Liver (tissue), 9 donors: ENCODE measurements around the gene ITGBL1. TPM values are rescaled to one million over a fixed set of nuclear protein-coding genes. Genes with fewer than 3 reads are reported as not detected.

Experiments
- DNase-seq: peaks from one replicate; pipeline ENCODE4 v3.0.0-alpha.2; 2017; ENCODE audit warnings: low spot score
- H3K27ac ChIP-seq, 2 donors: one replicate each; pipeline ENCODE4 v1.7.0; 2013; ENCODE audit warnings: inconsistent platforms in 2 of 2, low read length in 2 of 2, control low read depth in 1 of 2, low read depth in 1 of 2, mild to moderate bottlenecking in 1 of 2
- H3K27me3 ChIP-seq, 4 donors: one replicate each; pipeline versions ENCODE4 v1.6.1 to v1.7.0; 2013; ENCODE audit warnings: low read length in 3 of 4, inconsistent platforms in 1 of 4, mild to moderate bottlenecking in 1 of 4, moderate library complexity in 1 of 4; ENCODE audit not compliant: control insufficient read depth in 4 of 4, insufficient read depth in 4 of 4
- H3K36me3 ChIP-seq, 4 donors: one replicate each; pipeline versions ENCODE4 v1.6.1 to v1.7.0; 2013; ENCODE audit warnings: low read length in 3 of 4, mild to moderate bottlenecking in 3 of 4, low read depth in 1 of 4, moderate library complexity in 1 of 4; ENCODE audit not compliant: control insufficient read depth in 4 of 4, insufficient read depth in 3 of 4
- H3K4me1 ChIP-seq, 4 donors: one replicate each; pipeline versions ENCODE4 v1.6.1 to v1.7.0; 2013; ENCODE audit warnings: low read length in 3 of 4, mild to moderate bottlenecking in 3 of 4, moderate library complexity in 1 of 4; ENCODE audit not compliant: control insufficient read depth in 4 of 4, insufficient read depth in 4 of 4
- H3K4me3 ChIP-seq, 3 donors: one replicate each; pipeline versions ENCODE4 v1.6.1 to v1.7.0; 2013; ENCODE audit warnings: low read length in 3 of 3, control low read depth in 1 of 3, low read depth in 1 of 3, mild to moderate bottlenecking in 1 of 3
- H3K9ac ChIP-seq, 2 donors: one replicate each; pipeline ENCODE4 v1.7.0; 2013; ENCODE audit warnings: low read length in 2 of 2, mild to moderate bottlenecking in 2 of 2, moderate library complexity in 2 of 2, control low read depth in 1 of 2, low read depth in 1 of 2
- H3K9me3 ChIP-seq, 4 donors: one replicate each; pipeline versions ENCODE4 v1.6.1 to v1.7.0; 2013; ENCODE audit warnings: low read length in 3 of 4; ENCODE audit not compliant: control insufficient read depth in 4 of 4
- EGR1 ChIP-seq, 2 donors: IDR thresholded peaks; 2 replicates each; pipeline ENCODE4 v1.6.1; 2016 to 2018; ENCODE audit warnings: antibody characterized with exemption in 2 of 2, low read depth in 2 of 2
- FOXA1 ChIP-seq: IDR thresholded peaks from 2 replicates; pipeline ENCODE4 v1.6.1; 2016; ENCODE audit warnings: antibody characterized with exemption
- FOXA2 ChIP-seq: IDR thresholded peaks from 2 replicates; pipeline ENCODE4 v1.6.1; 2016; ENCODE audit warnings: antibody characterized with exemption
- GABPA ChIP-seq, 2 donors: IDR thresholded peaks in 1 of 2; conservative IDR thresholded peaks in 1 of 2; 2 replicates each; pipeline ENCODE4 v1.6.1; 2016; ENCODE audit warnings: antibody characterized with exemption in 2 of 2, mild to moderate bottlenecking in 1 of 2, moderate library complexity in 1 of 2
- HNF4A ChIP-seq, 2 donors: conservative IDR thresholded peaks; 2 replicates each; pipeline ENCODE4 v1.6.1; 2016; ENCODE audit warnings: antibody characterized with exemption in 2 of 2, mild to moderate bottlenecking in 2 of 2
- HNF4G ChIP-seq: IDR thresholded peaks from 2 replicates; pipeline ENCODE4 v1.6.1; 2016; ENCODE audit warnings: antibody characterized with exemption
- JUND ChIP-seq, 2 donors: IDR thresholded peaks; 2 replicates each; pipeline ENCODE4 v1.6.1; 2016; ENCODE audit warnings: antibody characterized with exemption in 2 of 2
- RAD21 ChIP-seq, 2 donors: IDR thresholded peaks; 2 replicates each; pipeline ENCODE4 v1.6.1; 2016; ENCODE audit warnings: antibody characterized with exemption in 2 of 2, mild to moderate bottlenecking in 2 of 2
- RXRA ChIP-seq, 2 donors: IDR thresholded peaks; 2 replicates each; pipeline ENCODE4 v1.6.1; 2017 to 2018; ENCODE audit warnings: antibody characterized with exemption in 2 of 2, mild to moderate bottlenecking in 1 of 2
- SP1 ChIP-seq: IDR thresholded peaks from 2 replicates; pipeline ENCODE4 v1.6.1; 2018; ENCODE audit warnings: antibody characterized with exemption, mild to moderate bottlenecking
- TAF1 ChIP-seq: conservative IDR thresholded peaks from 2 replicates; pipeline ENCODE4 v1.6.1; 2016; ENCODE audit warnings: antibody characterized with exemption, mild to moderate bottlenecking
- WGBS: extraction: QIAGEN DNeasy Blood & Tissue Kit; methylation state at CpG from one replicate; pipeline ENCODE4 v1.1.7; 2013; 5-methylcytosine and 5-hydroxymethylcytosine counted together
- polyA plus RNA-seq, 2 donors: library from polyadenylated mRNA; stranded (reverse) in 1 of 2; unstranded in 1 of 2; fragments of 200-250 nt in 1 of 2; fragments of >200 nt in 1 of 2; fragmentation: Nextera tagmentation in 1 of 2; extraction: Ambion mirVana in 1 of 2; gene quantifications; one replicate each; pipeline versions ENCODE4 v1.2.1 to v1.2.3, GENCODE V29; 2013 to 2015
- total RNA-seq, 2 donors: library from RNA; depleted of rRNA; stranded (reverse); fragments of >200 nt; gene quantifications; one replicate each; pipeline ENCODE4 v1.2.3, GENCODE V29; 2014
- TF ChIP-seq, protein P1 (sequence below): fragments of 150-350 bp; IDR thresholded peaks from 2 replicates; pipeline ENCODE4 v1.5.1; 2017; ENCODE audit warnings: improper control_type of control experiment, low read depth, low read length; ENCODE audit not compliant: missing input control
- TF ChIP-seq, protein P2 (sequence below): IDR thresholded peaks from 2 replicates; pipeline ENCODE4 v1.6.1; 2016; ENCODE audit warnings: antibody characterized with exemption
- TF ChIP-seq, protein P3 (sequence below): IDR thresholded peaks from 2 replicates; pipeline ENCODE4 v1.6.1; 2016; ENCODE audit warnings: antibody characterized with exemption
- TF ChIP-seq, protein P4 (sequence below): IDR thresholded peaks from 2 replicates; pipeline ENCODE4 v1.6.1; 2016; ENCODE audit warnings: antibody characterized with exemption
- TF ChIP-seq, protein P5 (sequence below): IDR thresholded peaks from 2 replicates; pipeline ENCODE4 v1.6.1; 2016; ENCODE audit warnings: antibody characterized with exemption, mild to moderate bottlenecking
- donor health status: healthy.
- donor health status: healthy.
- donor health status: healthy.
- donor health status: healthy.
- donor health status: healthy.

The ITGBL1 gene
- total and polyA plus RNA-seq, 4 donors = 0.28 to 2.2 (median 1.2) TPM

DNA sequence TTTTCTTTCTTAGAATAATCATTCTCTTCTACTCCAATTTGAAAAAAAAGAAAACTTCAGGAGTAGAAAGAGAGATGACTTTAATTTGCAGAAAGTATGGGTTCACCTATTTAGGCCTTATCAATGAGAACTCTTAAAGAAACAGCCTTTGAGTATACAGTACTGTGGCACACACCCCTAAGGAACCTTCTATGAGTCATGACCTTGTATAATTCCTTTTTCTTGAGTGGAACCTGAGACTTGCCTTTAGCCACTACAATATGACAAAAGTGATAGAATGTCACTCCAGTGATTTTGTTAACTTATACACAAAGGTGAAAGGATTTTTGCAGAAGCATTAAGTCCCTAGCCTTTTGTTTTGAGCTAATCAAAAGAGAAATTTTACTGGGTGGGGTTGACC lies 58.7 kb downstream of the ITGBL1 start:
- no peak for DNase-seq
- Histone ChIP-seq H3K4me1 (no peaks in the 10 kb centered on the region), H3K36me3 (no peaks in the 10 kb centered on the region), H3K4me3 (no peak overlapping the region), H3K27ac (no peak overlapping the region), H3K9me3 (no peaks in the 10 kb centered on the region), H3K27me3 (no peaks in the 10 kb centered on the region), H3K9ac (no peak overlapping the region)
- TF ChIP-seq HNF4G (no peak), RAD21 (IDR thresholded peaks at IDR 0.05) (no peak), EGR1 (IDR thresholded peaks at IDR 0.05; ENCODE audit: low read depth in 2 of 2) (no peak), RXRA (IDR thresholded peaks at IDR 0.05) (no peak), TAF1 (no peak), HNF4A (conservative IDR thresholded peaks at IDR 0.05) (no peak), FOXA1 (no peak), JUND (IDR thresholded peaks at IDR 0.05) (no peak)
- TF ChIP-seq, protein P1, sequence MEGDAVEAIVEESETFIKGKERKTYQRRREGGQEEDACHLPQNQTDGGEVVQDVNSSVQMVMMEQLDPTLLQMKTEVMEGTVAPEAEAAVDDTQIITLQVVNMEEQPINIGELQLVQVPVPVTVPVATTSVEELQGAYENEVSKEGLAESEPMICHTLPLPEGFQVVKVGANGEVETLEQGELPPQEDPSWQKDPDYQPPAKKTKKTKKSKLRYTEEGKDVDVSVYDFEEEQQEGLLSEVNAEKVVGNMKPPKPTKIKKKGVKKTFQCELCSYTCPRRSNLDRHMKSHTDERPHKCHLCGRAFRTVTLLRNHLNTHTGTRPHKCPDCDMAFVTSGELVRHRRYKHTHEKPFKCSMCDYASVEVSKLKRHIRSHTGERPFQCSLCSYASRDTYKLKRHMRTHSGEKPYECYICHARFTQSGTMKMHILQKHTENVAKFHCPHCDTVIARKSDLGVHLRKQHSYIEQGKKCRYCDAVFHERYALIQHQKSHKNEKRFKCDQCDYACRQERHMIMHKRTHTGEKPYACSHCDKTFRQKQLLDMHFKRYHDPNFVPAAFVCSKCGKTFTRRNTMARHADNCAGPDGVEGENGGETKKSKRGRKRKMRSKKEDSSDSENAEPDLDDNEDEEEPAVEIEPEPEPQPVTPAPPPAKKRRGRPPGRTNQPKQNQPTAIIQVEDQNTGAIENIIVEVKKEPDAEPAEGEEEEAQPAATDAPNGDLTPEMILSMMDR = no peak
- TF ChIP-seq, protein P2, sequence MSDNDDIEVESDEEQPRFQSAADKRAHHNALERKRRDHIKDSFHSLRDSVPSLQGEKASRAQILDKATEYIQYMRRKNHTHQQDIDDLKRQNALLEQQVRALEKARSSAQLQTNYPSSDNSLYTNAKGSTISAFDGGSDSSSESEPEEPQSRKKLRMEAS = no peak
- TF ChIP-seq, protein P3, sequence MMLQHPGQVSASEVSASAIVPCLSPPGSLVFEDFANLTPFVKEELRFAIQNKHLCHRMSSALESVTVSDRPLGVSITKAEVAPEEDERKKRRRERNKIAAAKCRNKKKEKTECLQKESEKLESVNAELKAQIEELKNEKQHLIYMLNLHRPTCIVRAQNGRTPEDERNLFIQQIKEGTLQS = no peak

DNA sequence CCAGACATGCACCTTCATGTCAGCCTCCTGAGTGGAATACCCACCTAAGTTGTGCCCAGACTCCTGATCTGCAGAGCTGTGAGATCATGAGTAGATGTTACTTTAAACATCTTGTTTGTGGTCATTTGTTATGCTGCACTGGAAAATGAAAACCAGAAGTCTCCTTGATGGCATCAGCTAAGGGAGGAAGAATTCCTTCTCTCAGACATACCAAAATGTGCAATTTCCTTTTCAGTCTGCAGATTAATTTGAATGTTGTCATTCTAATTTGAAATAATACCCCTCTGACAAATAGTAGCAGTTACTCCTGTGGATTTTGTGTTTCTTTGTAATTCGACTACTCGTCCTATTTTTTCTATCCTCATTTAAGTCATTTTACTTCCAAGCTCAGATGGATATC lies 59.3 kb downstream of the ITGBL1 start:
- TF ChIP-seq GABPA (IDR thresholded peaks at IDR 0.05 in 1 of 2, conservative IDR thresholded peaks at IDR 0.05 in 1 of 2) = no peak
- no peak for TF ChIP-seq HNF4G
- TF ChIP-seq, protein P4, sequence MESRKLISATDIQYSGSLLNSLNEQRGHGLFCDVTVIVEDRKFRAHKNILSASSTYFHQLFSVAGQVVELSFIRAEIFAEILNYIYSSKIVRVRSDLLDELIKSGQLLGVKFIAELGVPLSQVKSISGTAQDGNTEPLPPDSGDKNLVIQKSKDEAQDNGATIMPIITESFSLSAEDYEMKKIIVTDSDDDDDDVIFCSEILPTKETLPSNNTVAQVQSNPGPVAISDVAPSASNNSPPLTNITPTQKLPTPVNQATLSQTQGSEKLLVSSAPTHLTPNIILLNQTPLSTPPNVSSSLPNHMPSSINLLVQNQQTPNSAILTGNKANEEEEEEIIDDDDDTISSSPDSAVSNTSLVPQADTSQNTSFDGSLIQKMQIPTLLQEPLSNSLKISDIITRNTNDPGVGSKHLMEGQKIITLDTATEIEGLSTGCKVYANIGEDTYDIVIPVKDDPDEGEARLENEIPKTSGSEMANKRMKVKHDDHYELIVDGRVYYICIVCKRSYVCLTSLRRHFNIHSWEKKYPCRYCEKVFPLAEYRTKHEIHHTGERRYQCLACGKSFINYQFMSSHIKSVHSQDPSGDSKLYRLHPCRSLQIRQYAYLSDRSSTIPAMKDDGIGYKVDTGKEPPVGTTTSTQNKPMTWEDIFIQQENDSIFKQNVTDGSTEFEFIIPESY = no peak
- no peak for TF ChIP-seq FOXA1
- Histone ChIP-seq H3K36me3 (no peaks in the 10 kb centered on the region), H3K4me3 (no peak overlapping the region), H3K27me3 (no peaks in the 10 kb centered on the region), H3K9ac (no peak overlapping the region), H3K4me1 (no peaks in the 10 kb centered on the region), H3K27ac (no peak overlapping the region), H3K9me3 (no peaks in the 10 kb centered on the region)
- DNase-seq = no peak
- WGBS = 86% methylated on average over 2 of the region's 2 CpGs

DNA sequence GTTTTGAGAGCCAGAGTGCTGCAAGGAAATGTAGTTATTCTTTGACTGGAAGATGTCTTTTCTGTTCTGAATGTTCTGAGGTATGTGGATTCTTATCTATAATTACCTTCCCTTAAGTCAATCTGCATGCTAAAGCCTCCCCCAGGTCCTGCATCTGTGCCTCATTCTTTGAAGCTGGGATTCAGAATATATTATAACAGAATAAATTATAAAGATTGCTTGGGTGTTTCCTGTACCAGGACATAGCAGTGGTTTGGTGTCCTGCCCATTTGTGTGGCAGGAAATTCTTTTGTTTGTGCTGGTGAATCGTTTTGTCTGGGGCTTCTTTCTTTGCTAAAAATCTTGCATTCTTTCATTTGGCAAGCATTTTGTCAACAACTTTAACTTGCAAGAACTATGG lies 60.2 kb downstream of the ITGBL1 start:
- Histone ChIP-seq H3K9me3 (no peaks in the 10 kb centered on the region), H3K9ac (no peak overlapping the region), H3K4me3 (no peak overlapping the region), H3K4me1 (no peaks in the 10 kb centered on the region), H3K27ac (no peak overlapping the region), H3K27me3 (no peaks in the 10 kb centered on the region), H3K36me3 (no peaks in the 10 kb centered on the region)
- DNase-seq = no peak
- 25% methylated on average over 1 of the region's 1 CpG for WGBS
- TF ChIP-seq, protein P4 = no peak
- TF ChIP-seq SP1 (no peak), JUND (IDR thresholded peaks at IDR 0.05) (no peak), FOXA2 (no peak), HNF4G (no peak), GABPA (IDR thresholded peaks at IDR 0.05 in 1 of 2, conservative IDR thresholded peaks at IDR 0.05 in 1 of 2) (no peak)
- TF ChIP-seq, protein P1 = no peak
- TF ChIP-seq, protein P5, sequence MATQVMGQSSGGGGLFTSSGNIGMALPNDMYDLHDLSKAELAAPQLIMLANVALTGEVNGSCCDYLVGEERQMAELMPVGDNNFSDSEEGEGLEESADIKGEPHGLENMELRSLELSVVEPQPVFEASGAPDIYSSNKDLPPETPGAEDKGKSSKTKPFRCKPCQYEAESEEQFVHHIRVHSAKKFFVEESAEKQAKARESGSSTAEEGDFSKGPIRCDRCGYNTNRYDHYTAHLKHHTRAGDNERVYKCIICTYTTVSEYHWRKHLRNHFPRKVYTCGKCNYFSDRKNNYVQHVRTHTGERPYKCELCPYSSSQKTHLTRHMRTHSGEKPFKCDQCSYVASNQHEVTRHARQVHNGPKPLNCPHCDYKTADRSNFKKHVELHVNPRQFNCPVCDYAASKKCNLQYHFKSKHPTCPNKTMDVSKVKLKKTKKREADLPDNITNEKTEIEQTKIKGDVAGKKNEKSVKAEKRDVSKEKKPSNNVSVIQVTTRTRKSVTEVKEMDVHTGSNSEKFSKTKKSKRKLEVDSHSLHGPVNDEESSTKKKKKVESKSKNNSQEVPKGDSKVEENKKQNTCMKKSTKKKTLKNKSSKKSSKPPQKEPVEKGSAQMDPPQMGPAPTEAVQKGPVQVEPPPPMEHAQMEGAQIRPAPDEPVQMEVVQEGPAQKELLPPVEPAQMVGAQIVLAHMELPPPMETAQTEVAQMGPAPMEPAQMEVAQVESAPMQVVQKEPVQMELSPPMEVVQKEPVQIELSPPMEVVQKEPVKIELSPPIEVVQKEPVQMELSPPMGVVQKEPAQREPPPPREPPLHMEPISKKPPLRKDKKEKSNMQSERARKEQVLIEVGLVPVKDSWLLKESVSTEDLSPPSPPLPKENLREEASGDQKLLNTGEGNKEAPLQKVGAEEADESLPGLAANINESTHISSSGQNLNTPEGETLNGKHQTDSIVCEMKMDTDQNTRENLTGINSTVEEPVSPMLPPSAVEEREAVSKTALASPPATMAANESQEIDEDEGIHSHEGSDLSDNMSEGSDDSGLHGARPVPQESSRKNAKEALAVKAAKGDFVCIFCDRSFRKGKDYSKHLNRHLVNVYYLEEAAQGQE = no peak
